Astrocyte of the hippocampus (primary cell): Measurements from ENCODE around the gene SMARCA4.
"Not testable (repeated sequence)": the region's sequence is repeated elsewhere in the genome, so short reads cannot be mapped to it uniquely, and the experiment has no call there.

Experiments used
- DNase-seq: peaks from one replicate; pipeline ENCODE4 v3.0.0; 2011; ENCODE audit warnings: low read depth, low spot score

Gene SMARCA4

GRCh38 chr19:10976131-10976892 lies 15.5 kb downstream of the SMARCA4 start:
- no peak for DNase-seq

GRCh38 chr19:10977742-10978092 lies 16.9 kb downstream of the SMARCA4 start:
- DNase-seq = no peak

- DNase-seq = no peak
These were observed 19.1 kb downstream of the SMARCA4 start for GRCh38 chr19:10979951-10980381.

GRCh38 chr19:10981252-10981895 lies 20.5 kb downstream of the SMARCA4 start:
- DNase-seq = peak; percentile 44

GRCh38 chr19:10983026-10983425 lies 22.2 kb downstream of the SMARCA4 start:
- no peak for DNase-seq

GRCh38 chr19:10984166-10984735 lies 23.4 kb downstream of the SMARCA4 start:
- no peak for DNase-seq

GRCh38 chr19:10985502-10985901 lies 24.7 kb downstream of the SMARCA4 start:
- no peak for DNase-seq

GRCh38 chr19:10986301-10987127 lies 25.7 kb downstream of the SMARCA4 start:
- no peak for DNase-seq

GRCh38 chr19:10987571-10988297 lies 26.9 kb downstream of the SMARCA4 start:
- no peak for DNase-seq

GRCh38 chr19:10988380-10988779 lies 27.6 kb downstream of the SMARCA4 start:
- DNase-seq = no peak

- DNase-seq = no peak
These were observed 28.1 kb downstream of the SMARCA4 start for GRCh38 chr19:10988921-10989320.

- DNase-seq = no peak
These were observed 30.2 kb downstream of the SMARCA4 start for GRCh38 chr19:10991076-10991475.

GRCh38 chr19:10991521-10992081 lies 30.8 kb downstream of the SMARCA4 start:
- no peak for DNase-seq

GRCh38 chr19:10992174-10992573 lies 31.3 kb downstream of the SMARCA4 start:
- DNase-seq = not testable (repeated sequence)

- no peak for DNase-seq
These were observed 35.2 kb downstream of the SMARCA4 start for GRCh38 chr19:10995926-10996600.

- peak; percentile 19 for DNase-seq
These were observed 37.3 kb downstream of the SMARCA4 start for GRCh38 chr19:10998045-10998533.

- no peak for DNase-seq
These were observed 37.8 kb downstream of the SMARCA4 start for GRCh38 chr19:10998666-10999065.

GRCh38 chr19:11005521-11005920 lies 44.7 kb downstream of the SMARCA4 start:
- no peak for DNase-seq

- DNase-seq = no peak
These were observed 46.6 kb downstream of the SMARCA4 start for GRCh38 chr19:11007385-11007784.

GRCh38 chr19:11007962-11008532 lies 47.2 kb downstream of the SMARCA4 start:
- DNase-seq = no peak
